ENCODE data around the gene MMD.

GRCh38 chr17:55377671-55378275 lies 43.9 kb downstream of the MMD start:
- TF ChIP-seq POLR2A (IDR thresholded peaks at IDR 0.05; ENCODE audit: low read length) = no peak
- TF ChIP-seq GATA1 (IDR thresholded peaks at IDR 0.05; ENCODE audit: low read depth, low read length) = no peak
